Measurements from ENCODE around the gene MRPL12. TPM values are rescaled to one million over a fixed set of nuclear protein-coding genes. Genes with fewer than 3 reads are reported as not detected.

The MRPL12 gene
- total RNA-seq, 1 experiment from 2014 or later, result 260 TPM

DNA sequence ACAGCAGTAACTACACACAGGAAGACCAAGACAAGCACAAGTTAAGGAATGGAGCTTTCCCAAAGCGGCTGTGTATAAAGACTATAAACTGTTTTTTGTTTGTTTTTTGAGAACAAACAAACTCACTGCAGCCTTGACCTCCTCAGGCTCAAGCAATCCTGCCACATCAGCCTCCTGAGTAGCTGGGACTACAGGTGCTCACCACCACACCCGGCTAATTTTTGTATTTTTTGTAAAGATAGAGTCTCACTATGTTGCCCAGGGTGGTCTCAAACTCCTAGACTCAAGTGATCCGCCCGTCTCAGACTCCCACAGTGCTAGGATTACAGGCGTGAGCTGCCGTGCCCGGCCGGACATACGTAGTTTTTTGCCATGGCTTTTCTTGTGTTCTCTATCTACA, 42.7 kb upstream of the MRPL12 start:
- TF ChIP-seq POLR2AphosphoS5 (IDR thresholded peaks at IDR 0.05; ENCODE audit: low read depth, low read length) (no peak), TCF7L2 (IDR thresholded peaks at IDR 0.05; ENCODE audit: borderline replicate concordance, extremely low read depth, insufficient read depth, insufficient read length) (no peak), SRF (IDR thresholded peaks at IDR 0.05; ENCODE audit: low read depth) (no peak), SIN3A (IDR thresholded peaks at IDR 0.05; ENCODE audit: low read depth) (no peak), EGR1 (IDR thresholded peaks at IDR 0.05; ENCODE audit: low read depth) (no peak), POLR2A (IDR thresholded peaks at IDR 0.05; ENCODE audit: borderline replicate concordance, extremely low read depth, insufficient read depth, insufficient read length) (no peak), ZNF274 (IDR thresholded peaks at IDR 0.05; ENCODE audit: low read depth, low read length) (no peak), JUND (IDR thresholded peaks at IDR 0.05) (no peak), EZH2 (IDR thresholded peaks at IDR 0.05) (no peak), RAD21 (IDR thresholded peaks at IDR 0.05; ENCODE audit: low read depth) (no peak), FOSL1 (IDR thresholded peaks at IDR 0.05; ENCODE audit: low read depth) (no peak), CBX3 (IDR thresholded peaks at IDR 0.05; ENCODE audit: low read depth) (no peak), SP1 (IDR thresholded peaks at IDR 0.05; ENCODE audit: low read depth) (no peak), ZFX (IDR thresholded peaks at IDR 0.05) (no peak)
- TF ChIP-seq, protein P1, sequence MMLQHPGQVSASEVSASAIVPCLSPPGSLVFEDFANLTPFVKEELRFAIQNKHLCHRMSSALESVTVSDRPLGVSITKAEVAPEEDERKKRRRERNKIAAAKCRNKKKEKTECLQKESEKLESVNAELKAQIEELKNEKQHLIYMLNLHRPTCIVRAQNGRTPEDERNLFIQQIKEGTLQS (IDR thresholded peaks at IDR 0.05), result no peak
- TF ChIP-seq, protein P2, sequence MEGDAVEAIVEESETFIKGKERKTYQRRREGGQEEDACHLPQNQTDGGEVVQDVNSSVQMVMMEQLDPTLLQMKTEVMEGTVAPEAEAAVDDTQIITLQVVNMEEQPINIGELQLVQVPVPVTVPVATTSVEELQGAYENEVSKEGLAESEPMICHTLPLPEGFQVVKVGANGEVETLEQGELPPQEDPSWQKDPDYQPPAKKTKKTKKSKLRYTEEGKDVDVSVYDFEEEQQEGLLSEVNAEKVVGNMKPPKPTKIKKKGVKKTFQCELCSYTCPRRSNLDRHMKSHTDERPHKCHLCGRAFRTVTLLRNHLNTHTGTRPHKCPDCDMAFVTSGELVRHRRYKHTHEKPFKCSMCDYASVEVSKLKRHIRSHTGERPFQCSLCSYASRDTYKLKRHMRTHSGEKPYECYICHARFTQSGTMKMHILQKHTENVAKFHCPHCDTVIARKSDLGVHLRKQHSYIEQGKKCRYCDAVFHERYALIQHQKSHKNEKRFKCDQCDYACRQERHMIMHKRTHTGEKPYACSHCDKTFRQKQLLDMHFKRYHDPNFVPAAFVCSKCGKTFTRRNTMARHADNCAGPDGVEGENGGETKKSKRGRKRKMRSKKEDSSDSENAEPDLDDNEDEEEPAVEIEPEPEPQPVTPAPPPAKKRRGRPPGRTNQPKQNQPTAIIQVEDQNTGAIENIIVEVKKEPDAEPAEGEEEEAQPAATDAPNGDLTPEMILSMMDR (IDR thresholded peaks at IDR 0.05 in 2 of 3, conservative IDR thresholded peaks at IDR 0.05 in 1 of 3; ENCODE audit: borderline replicate concordance in 1 of 3, insufficient read depth in 1 of 3, low read depth in 2 of 3, low read length in 2 of 3), result no peak
- TF ChIP-seq, protein P3, sequence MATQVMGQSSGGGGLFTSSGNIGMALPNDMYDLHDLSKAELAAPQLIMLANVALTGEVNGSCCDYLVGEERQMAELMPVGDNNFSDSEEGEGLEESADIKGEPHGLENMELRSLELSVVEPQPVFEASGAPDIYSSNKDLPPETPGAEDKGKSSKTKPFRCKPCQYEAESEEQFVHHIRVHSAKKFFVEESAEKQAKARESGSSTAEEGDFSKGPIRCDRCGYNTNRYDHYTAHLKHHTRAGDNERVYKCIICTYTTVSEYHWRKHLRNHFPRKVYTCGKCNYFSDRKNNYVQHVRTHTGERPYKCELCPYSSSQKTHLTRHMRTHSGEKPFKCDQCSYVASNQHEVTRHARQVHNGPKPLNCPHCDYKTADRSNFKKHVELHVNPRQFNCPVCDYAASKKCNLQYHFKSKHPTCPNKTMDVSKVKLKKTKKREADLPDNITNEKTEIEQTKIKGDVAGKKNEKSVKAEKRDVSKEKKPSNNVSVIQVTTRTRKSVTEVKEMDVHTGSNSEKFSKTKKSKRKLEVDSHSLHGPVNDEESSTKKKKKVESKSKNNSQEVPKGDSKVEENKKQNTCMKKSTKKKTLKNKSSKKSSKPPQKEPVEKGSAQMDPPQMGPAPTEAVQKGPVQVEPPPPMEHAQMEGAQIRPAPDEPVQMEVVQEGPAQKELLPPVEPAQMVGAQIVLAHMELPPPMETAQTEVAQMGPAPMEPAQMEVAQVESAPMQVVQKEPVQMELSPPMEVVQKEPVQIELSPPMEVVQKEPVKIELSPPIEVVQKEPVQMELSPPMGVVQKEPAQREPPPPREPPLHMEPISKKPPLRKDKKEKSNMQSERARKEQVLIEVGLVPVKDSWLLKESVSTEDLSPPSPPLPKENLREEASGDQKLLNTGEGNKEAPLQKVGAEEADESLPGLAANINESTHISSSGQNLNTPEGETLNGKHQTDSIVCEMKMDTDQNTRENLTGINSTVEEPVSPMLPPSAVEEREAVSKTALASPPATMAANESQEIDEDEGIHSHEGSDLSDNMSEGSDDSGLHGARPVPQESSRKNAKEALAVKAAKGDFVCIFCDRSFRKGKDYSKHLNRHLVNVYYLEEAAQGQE (IDR thresholded peaks at IDR 0.05; ENCODE audit: low read depth), result no peak
- TF ChIP-seq, protein P4, sequence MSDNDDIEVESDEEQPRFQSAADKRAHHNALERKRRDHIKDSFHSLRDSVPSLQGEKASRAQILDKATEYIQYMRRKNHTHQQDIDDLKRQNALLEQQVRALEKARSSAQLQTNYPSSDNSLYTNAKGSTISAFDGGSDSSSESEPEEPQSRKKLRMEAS (IDR thresholded peaks at IDR 0.05), result no peak
- TF ChIP-seq, protein P5, sequence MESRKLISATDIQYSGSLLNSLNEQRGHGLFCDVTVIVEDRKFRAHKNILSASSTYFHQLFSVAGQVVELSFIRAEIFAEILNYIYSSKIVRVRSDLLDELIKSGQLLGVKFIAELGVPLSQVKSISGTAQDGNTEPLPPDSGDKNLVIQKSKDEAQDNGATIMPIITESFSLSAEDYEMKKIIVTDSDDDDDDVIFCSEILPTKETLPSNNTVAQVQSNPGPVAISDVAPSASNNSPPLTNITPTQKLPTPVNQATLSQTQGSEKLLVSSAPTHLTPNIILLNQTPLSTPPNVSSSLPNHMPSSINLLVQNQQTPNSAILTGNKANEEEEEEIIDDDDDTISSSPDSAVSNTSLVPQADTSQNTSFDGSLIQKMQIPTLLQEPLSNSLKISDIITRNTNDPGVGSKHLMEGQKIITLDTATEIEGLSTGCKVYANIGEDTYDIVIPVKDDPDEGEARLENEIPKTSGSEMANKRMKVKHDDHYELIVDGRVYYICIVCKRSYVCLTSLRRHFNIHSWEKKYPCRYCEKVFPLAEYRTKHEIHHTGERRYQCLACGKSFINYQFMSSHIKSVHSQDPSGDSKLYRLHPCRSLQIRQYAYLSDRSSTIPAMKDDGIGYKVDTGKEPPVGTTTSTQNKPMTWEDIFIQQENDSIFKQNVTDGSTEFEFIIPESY (IDR thresholded peaks at IDR 0.05; ENCODE audit: extremely low read depth, insufficient replicate concordance, low read length), result no peak
- Histone ChIP-seq H3K27ac (ENCODE audit: low read depth, low read length) (no peak overlapping the region), H3K9me3 (ENCODE audit: control insufficient read depth in 1 of 2, insufficient read depth in 1 of 2, low read depth in 1 of 2, low read length in 2 of 2) (no peaks in the 10 kb centered on the region), H3K4me3 (replicated peaks in 1 of 2; ENCODE audit: low read depth in 1 of 2, low read length in 2 of 2) (no peak overlapping the region), H3K36me3 (ENCODE audit: control insufficient read depth in 1 of 2, insufficient read depth in 2 of 2, low read length in 2 of 2) (peaks cover 0 to 10% of the 10 kb centered on the region in 2 experiments; a peak in 1 of 4 replicates), H4K20me1 (ENCODE audit: insufficient read depth) (no peaks in the 10 kb centered on the region), H2AFZ (ENCODE audit: low read depth, low read length, poor library complexity, severe bottlenecking) (no peak overlapping the region), H3K27me3 (ENCODE audit: insufficient read depth, low read length) (no peaks in the 10 kb centered on the region), H3K9me2 (ENCODE audit: insufficient read depth) (no peaks in the 10 kb centered on the region), H3K9ac (ENCODE audit: low read length) (no peak overlapping the region), H3K4me2 (ENCODE audit: low read length) (no peak overlapping the region), H3K4me1 (ENCODE audit: control insufficient read depth in 1 of 2, insufficient read depth in 2 of 2, low read length in 2 of 2) (peaks cover 28 to 30% of the 10 kb centered on the region in 2 experiments), H3K79me2 (ENCODE audit: insufficient read depth, low read length) (peaks cover 9% of the 10 kb centered on the region)
- BruUV-seq (replicated peaks), result no TSS peak
- intact Hi-C loops (cut with micrococcal nuclease), result no loop called here
- DNase-seq (ENCODE audit: low read depth, low spot score), result no peak
- RAD21 ChIA-PET (ENCODE audit: low non-redundant PET in 1 of 2, low total read pairs in 2 of 2, uncharacterized antibody in 2 of 2, unreplicated experiment in 2 of 2), result no interaction called here
- CTCF ChIA-PET, result no interaction called here
- no peak for ATAC-seq
- POLR2A ChIA-PET, result interaction anchor here (1.1 kb wide), 1 partner anchor 23 kb away, joined by 3 read pairs; the partner anchor contains the start of genes ARL16 and HGS

Data from HCT116 (cell line).